GM12875 (cell line): Measurements from ENCODE around the gene VIPR1.

Experiments used
- H3K4me3 ChIP-seq: one replicate; pipeline ENCODE4 v1.5.1; 2011; ENCODE audit warnings: low read depth, low read length, control low read depth
- CTCF ChIP-seq: IDR thresholded peaks from 2 replicates; pipeline ENCODE4 v1.5.1; 2011; ENCODE audit warnings: low read depth, mild to moderate bottlenecking, control low read depth, inconsistent platforms, low read length, moderate library complexity, borderline replicate concordance; ENCODE audit not compliant: insufficient read depth

VIPR1 gene

GRCh38 chr3:42517117-42517516, 14.7 kb downstream of the VIPR1 start:
- no peak for TF ChIP-seq CTCF

GRCh38 chr3:42518800-42519567, 16.5 kb downstream of the VIPR1 start:
- TF ChIP-seq CTCF = peak; percentile 30; the same call in 1 of the 2 replicates
- H3K4me3 ChIP-seq = no peak overlapping the region

More at GRCh38 chr3:42517117-42517516, 14.7 kb downstream of the VIPR1 start:
- no peak overlapping the region for H3K4me3 ChIP-seq

- no peak for TF ChIP-seq CTCF
- no peak overlapping the region for H3K4me3 ChIP-seq
These were observed 17.1 kb downstream of the VIPR1 start for GRCh38 chr3:42519568-42519962.

- TF ChIP-seq CTCF = no peak
- H3K4me3 ChIP-seq = no peak overlapping the region
These were observed 17.9 kb downstream of the VIPR1 start for GRCh38 chr3:42520336-42520735.

GRCh38 chr3:42520906-42521305, 18.5 kb downstream of the VIPR1 start:
- TF ChIP-seq CTCF = no peak
- no peak overlapping the region for H3K4me3 ChIP-seq

GRCh38 chr3:42524751-42525150, 22.3 kb downstream of the VIPR1 start:
- TF ChIP-seq CTCF = no peak
- H3K4me3 ChIP-seq = no peak overlapping the region

- no peak overlapping the region for H3K4me3 ChIP-seq
- no peak for TF ChIP-seq CTCF
These were observed 22.8 kb downstream of the VIPR1 start for GRCh38 chr3:42525212-42525611.
